Head of caudate nucleus (tissue), 42 donors: ENCODE results near the gene PLXDC1.

Experiments used
- DNase-seq, 42 donors: peaks; one replicate each; pipeline versions ENCODE4 v3.0.0 to v3.0.0-alpha.2; 2020 to 2021; ENCODE audit warnings: mixed read lengths in 7 of 42
- intact Hi-C: fragments of 100-400 bp; cut with DNase I; formaldehyde crosslinking; loops from one replicate; pipeline ENCODE4 v1.15.0; 2022

The PLXDC1 gene

DNA sequence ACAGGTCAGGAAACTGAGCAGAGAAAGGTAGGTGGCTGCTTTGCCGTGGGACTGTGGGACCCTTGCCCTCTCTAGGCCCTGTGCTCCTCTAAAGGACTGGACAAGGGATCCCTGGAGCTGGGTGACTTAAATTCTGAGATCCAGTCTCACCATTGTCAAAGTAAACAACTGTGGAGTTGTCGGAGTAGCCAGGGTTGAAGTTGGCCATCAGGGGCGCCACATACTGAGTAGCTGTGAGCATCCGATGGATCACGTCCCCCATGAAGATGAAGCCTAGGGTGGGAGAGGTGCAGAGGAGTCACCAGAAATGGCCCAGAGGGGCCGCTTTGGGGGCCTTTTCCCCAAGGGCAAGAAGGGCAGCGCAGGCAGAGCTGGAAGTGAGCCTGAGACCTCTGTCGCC, 43.5 kb downstream of the PLXDC1 start:
- DNase-seq: no peak
- intact Hi-C loops: no loop called here

DNA sequence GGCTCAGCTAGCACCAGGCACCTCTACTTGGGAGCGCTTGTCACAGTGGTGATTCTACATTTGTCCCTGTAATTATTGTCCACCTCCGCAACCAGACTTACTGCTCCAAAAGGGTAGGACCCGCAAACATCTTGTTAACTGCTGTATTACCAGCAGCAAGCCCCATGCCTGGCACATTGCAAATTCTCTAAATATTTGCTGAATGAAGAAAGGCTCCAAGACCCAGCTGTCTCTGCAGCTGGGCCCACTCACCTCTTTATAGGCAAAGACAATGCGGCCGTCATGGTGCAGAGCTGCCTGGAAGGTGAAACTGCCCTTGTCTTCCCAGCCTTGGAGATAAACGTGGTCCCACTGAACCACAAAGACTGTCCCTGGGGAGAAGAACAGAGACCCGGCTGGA, 44.3 kb downstream of the PLXDC1 start:
- intact Hi-C loops: no loop called here
- DNase-seq: no peak

DNA sequence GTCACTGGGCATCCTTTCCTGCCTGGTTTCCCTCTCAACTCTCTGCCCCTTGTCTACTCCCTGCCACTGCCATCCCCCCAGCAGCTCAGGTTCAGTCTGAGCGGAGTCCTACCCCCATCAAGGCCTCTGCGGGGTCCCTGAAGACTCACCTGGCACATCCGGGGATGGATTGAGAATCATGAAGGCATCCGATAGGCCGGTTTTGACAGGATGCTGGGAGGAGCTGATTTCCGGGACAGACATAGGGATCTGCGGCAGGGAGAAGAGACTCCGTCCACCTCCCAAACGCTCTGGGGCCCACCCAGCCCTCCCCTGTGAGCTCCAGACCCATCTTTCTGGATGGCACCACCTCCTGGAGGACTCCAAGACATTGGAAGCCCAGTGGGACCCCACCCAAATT, 45.7 kb downstream of the PLXDC1 start:
- no peak for DNase-seq
- intact Hi-C loops: no loop called here

DNA sequence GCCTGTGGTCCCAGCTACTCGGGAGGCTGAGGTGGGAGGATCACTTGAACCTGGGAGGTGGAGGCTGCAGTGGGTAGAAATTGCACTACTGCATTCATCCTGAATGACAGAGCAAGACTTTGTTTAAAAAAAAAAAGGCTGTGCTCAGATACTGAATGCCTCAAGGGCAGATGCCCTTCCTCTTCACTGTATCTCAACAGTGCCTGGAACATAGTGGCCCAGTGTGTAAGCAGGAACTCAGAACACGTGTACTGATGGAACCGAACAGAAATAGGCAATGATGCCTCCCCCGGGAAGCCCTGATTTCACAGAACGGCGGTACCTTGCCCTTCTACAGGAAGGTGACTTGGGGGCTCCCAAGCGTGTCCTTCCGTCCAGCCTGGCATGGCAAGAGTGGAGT, 46.8 kb downstream of the PLXDC1 start:
- intact Hi-C loops: no loop called here
- no peak for DNase-seq

DNA sequence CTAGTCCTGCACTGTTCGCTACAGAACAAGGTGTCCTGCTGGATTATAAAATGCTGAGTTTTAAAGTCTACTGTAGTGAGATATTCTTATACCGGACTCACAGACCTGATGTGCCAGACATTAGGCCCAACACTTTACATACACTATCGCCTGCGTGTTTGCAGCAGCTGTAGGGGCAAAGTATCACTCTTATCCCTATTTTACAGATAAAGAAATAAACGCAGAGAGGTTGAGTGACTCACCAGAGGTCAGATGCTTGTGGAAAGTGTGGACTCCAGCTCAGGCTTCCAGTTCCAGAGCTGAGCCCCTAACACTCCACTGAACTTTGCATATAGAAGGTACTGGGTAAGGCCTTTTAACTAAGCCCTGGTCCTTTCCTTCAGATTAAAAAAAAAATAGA, 47.4 kb downstream of the PLXDC1 start:
- intact Hi-C loops: no loop called here
- DNase-seq: no peak

- DNase-seq: no peak
- intact Hi-C loops: no loop called here
Measured at GRCh38 chr17:39101091-39101490, 50.3 kb downstream of the PLXDC1 start.

DNA sequence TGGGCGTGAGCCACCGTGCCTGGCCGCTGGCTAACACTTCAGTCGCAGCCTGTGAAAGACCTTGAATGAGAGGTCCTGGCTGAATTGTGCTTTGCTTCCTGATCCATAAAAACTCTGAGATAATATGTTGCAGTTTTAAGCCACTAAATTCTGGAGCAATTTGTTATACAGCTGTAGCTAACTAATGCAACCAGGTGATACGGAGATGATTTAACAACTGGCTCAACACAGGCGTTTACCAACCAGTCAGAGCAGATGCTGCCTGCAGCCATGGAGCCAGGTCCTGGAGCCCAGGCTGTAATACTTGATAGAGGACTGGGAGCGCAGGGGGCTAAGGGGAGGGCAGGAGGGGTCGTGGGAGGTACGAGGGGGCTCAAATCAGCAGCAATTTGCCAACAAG, 50.9 kb downstream of the PLXDC1 start:
- no peak for DNase-seq
- intact Hi-C loops: no loop called here

- DNase-seq: peak in 2 of 42 donors; percentile 17 to 44
- intact Hi-C loops: no loop called here
Measured at GRCh38 chr17:39099663-39100286, 51.7 kb downstream of the PLXDC1 start.

DNA sequence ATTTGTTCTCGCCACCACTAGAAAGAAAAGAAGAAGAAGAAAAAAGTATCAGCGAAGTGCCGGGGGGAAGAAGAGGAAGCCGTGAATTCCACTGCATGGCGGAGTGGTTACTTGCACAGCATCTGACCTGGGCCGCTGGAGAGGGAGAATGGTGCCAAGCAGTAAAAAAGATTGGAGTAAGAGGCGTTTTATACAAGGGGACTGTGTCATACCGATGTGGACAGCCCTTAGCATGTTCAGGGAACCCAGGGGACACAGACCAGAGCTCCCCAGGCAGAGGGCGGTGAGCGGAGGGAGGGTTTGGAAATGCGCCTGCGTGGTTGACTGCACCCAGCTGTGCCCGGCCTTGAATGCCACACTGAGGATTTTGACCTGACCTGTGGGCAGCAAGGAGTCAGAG, 52.8 kb downstream of the PLXDC1 start:
- DNase-seq: peak in 2 of 42 donors; percentile 26 to 32
- intact Hi-C loops: no loop called here

GRCh38 chr17:39097537-39097936, 53.9 kb downstream of the PLXDC1 start:
- intact Hi-C loops: no loop called here

DNA sequence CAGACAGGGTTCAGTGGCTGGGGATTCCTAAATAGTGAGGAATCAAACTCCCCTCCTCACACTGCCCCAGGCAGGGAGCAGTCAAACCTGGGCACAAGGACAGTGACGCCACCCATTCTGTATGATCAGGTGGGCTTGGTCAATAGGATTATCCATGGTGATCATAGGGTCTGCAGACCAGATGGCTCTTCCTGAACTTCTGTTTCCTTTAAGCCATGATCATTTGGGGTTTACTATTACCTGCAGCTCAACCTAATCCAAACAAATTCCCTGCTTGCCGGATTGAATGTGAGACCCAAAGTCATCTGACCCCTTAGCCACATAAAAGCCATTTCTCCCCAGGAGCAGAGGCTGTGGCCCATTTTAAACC, 54.3 kb downstream of the PLXDC1 start:
- intact Hi-C loops: no loop called here
- no peak for DNase-seq

More at GRCh38 chr17:39097537-39097936, 53.9 kb downstream of the PLXDC1 start:
- DNase-seq: no peak

GRCh38 chr17:39096508-39097149, 54.8 kb downstream of the PLXDC1 start:
- DNase-seq: peak in 1 of 42 donors; percentile 40
- intact Hi-C loops: no loop called here

DNA sequence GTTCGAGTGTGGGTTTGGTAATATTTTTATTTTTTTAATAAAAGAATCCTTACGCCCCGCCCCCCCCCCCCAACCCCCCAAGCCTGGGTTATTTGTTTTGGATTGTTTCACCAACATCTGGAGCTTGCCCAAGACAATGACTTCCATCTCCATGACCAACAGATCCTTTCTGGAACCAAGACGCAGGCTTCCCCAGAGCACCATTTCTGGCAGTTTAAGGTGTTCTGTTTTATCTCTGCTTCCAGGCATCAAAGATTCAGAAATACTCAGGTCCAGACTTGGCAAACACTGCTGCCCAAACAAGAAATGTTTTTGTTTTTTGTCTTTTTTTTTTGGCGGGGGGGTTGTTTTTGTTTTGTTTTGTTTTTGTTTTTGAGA, 56.1 kb downstream of the PLXDC1 start:
- intact Hi-C loops: no loop called here
- no peak for DNase-seq

- DNase-seq: no peak
- intact Hi-C loops: no loop called here
Measured at GRCh38 chr17:39094607-39095308, 56.7 kb downstream of the PLXDC1 start.

DNA sequence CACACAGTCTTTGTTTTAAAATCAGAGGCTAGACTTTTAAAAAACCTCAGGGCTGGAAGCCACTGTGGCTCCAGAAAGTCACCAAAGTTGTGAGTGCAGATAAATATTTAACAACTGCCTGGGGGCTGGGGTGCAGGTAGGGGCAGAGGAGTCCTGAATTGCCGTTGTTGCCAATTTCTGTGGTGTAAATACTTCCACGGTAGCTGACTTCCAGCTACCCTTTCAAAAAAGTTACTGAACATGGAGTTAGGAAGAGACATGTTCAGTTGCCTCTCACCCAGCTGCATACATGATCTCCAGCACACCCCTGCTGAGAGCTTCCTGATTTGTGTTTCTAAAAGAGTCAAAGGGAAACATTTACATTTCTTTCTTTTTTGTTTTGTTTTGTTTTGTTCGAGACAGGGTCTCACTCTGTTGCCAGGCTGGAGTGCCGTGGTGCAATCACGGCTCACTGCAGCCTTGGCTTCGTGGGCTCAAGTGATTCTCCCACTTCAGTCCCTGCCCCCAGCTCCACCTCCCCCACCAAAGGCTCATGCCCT, 58.7 kb downstream of the PLXDC1 start:
- DNase-seq: no peak
- intact Hi-C loops: no loop called here

DNA sequence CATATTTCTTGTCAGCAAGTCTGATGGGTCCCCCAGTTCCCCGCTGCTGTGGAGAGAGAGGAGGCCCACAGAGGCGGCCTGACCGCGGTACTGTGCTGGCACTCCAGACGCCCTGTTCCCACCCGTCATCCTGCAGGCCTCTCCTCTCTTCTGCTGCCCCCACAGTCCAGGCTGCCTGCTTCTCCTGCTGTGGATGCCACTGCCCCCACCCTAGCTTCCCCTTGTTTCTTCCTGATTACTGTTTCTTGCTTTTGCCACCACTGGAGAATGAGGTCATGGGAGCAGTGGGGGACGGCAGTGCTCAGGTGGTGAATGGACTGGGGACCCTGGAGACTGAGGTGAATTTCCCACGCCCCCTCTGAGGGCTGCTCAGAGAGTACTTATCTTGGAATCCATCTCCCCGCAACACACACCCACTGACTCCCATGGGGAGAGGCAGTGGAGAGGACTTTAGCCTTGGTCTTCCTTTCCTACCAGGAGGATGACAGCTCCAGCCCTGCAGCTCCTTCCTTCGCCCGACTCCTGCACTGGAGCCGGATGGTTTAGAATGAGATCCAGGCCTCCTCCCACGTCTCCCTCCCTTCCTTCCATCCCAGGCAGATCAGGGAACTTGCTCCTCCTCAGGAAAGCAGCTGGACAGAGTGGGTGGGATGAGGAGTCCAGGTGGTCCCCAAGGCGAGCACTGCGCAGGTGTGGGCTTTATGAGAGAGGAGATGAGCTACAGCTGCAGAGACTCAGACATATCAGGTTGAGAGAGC, 60.4 kb downstream of the PLXDC1 start:
- DNase-seq: no peak
- intact Hi-C loops: no loop called here

DNA sequence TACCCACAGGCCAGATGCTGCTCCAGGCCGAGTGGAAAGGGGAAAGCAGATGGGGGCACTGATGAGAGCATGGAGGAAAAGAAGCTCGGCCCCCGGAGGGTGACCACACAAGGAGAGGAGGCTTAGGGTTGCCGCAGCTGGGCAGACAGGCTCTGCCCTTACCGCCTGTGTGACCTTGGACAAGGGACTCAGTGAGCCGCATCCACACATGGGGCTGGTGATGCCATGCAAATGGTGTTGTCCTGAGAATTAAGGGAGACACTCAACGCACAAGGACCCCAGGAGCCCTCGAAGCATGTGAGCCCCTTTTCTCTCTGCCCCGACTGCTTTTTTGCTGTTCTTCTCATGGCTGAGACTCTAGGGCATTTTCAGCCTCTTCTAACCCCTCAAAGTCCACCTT, 61.0 kb downstream of the PLXDC1 start:
- intact Hi-C loops: no loop called here
- DNase-seq: no peak

DNA sequence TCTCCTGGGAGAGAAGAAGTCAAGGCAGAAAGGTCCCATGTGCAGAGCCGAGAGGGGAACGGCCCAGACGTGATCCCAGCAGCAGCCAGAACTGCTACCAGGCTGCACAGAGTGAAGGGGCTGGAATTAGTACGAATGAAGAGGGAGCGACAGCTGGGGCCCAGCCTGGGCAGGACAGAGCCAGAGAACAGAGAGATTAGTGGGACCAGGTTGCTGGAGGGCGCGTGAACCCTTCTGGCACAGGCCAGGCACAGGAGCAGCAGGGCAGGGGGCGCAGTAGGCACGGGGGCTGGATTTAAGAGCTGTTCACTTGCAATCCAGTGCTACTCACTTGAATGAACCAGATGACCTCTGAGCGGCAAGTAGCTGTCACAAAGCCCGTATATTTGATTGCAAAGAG, 66.9 kb downstream of the PLXDC1 start:
- intact Hi-C loops: no loop called here
- DNase-seq: no peak

GRCh38 chr17:39083270-39083669, 68.2 kb downstream of the PLXDC1 start:
- intact Hi-C loops: no loop called here
- no peak for DNase-seq

- no peak for DNase-seq
- intact Hi-C loops: no loop called here
Measured at GRCh38 chr17:39082482-39082881, 69.0 kb downstream of the PLXDC1 start.
